ENCODE measurements around the gene ATP1B1.
A peak's percentile ranks its signal among the peaks of the same experiment; 100 is the strongest.

ATP1B1 gene

DNA sequence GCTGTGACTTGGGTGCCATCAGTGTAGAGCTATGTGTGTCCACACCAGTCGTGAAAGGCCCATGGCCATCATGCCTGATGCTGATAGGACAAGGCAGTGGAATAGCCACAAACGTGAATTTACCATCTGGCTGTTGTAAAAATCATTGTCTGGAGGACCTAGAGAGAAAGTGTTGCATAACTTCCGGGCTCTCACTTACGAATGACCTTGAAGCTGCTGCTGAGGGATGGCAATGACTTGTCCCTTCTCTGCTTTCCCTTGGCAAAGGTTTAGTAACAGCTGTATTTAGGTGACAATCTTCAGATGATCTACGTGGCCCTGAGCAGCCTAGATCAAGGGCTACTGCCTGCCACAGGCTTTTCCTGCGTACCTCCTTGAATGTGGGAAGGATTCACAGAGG lies 5.8 kb downstream of the ATP1B1 start:
- Histone ChIP-seq H3K9ac (ENCODE audit: low read depth in 1 of 2, low read length in 2 of 2) (peak overlapping the region in 1 of 2 donors; percentile 3), H3K9me3 (ENCODE audit: control insufficient read depth in 2 of 2, low read length in 2 of 2) (no peaks in the 10 kb centered on the region), H3K4me3 (ENCODE audit: low read length in 2 of 2) (no peak overlapping the region), H3K27me3 (ENCODE audit: control insufficient read depth in 2 of 2, insufficient read depth in 2 of 2, low read length in 2 of 2) (no peaks in the 10 kb centered on the region), H3K4me1 (ENCODE audit: control insufficient read depth in 2 of 2, insufficient read depth in 2 of 2, low read length in 2 of 2) (peaks cover 43 to 66% of the 10 kb centered on the region in 2 donors), H3K36me3 (ENCODE audit: control insufficient read depth in 2 of 2, insufficient read depth in 2 of 2, low read length in 2 of 2) (peaks cover 38 to 40% of the 10 kb centered on the region in 2 donors), H3K27ac (ENCODE audit: low read depth in 2 of 2, low read length in 2 of 2) (peak overlapping the region; percentile 74 to 85)

DNA sequence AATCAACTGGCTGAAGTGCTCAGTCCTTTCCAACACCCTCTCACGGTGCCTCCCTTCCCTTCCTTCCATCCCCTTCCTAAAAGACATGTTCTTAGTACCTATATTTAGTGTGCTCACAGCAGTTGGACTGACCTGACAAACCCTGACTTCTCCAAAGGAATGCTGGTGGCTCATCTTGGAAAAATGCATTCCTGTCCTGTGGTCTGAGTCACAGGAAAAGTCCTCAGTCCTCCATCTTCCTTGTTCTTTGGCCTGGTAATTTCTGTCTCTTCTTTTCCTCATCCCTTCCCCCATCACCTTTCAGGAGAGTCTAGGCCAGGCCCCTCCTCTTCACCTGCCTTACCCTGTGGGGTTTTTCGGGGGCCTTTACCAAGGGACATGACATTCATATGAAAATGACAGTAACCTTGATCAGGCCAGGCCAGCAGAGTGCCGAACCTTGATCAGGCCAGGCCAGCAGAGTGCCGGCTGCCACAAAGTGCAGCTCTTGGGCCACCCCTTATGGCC lies 7.2 kb downstream of the ATP1B1 start:
- Histone ChIP-seq H3K4me3 (ENCODE audit: low read length in 2 of 2) (no peak overlapping the region), H3K4me1 (ENCODE audit: control insufficient read depth in 2 of 2, insufficient read depth in 2 of 2, low read length in 2 of 2) (peaks cover 39 to 75% of the 10 kb centered on the region in 2 donors), H3K36me3 (ENCODE audit: control insufficient read depth in 2 of 2, insufficient read depth in 2 of 2, low read length in 2 of 2) (peaks cover 41 to 46% of the 10 kb centered on the region in 2 donors), H3K9ac (ENCODE audit: low read depth in 1 of 2, low read length in 2 of 2) (no peak overlapping the region), H3K27ac (ENCODE audit: low read depth in 2 of 2, low read length in 2 of 2) (peak overlapping the region; percentile 50 to 64), H3K27me3 (ENCODE audit: control insufficient read depth in 2 of 2, insufficient read depth in 2 of 2, low read length in 2 of 2) (no peaks in the 10 kb centered on the region), H3K9me3 (ENCODE audit: control insufficient read depth in 2 of 2, low read length in 2 of 2) (no peaks in the 10 kb centered on the region)

DNA sequence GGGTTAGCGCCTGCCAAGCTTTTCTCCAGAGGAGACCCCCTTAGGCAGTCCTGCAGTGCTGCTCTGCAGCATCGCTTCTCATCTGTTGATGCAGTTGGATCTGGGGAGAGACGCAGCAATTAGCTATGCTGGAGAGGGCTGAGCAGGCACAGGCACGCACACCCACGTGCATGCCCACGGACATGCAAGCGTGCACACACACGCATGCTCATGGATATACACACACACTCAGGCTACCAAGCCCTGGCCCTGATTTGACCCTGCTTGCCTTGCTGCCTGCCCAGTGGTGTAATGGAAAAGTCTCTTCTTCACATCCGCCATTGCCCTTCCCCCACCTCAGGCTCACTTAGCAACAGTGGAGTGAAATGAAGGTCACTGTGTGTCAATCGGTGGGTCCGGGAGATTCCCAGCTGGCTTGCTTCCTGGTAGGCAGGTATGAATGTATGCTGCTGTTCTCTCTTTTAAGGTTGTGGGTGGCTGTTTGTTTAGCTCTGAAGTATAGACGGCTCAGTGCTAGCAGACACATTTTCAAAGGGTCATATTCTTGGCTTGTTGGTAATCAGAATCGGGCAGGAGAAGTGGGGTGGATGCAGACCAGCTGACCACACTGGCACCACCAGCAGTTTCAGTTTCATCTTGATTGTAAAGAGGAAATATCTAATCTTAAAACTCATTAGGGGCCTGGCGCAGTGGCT lies 9.5 kb downstream of the ATP1B1 start:
- peak overlapping the region; percentile 32 to 63 for H3K4me3 ChIP-seq (ENCODE audit: low read length in 2 of 2)
- peaks cover 23 to 57% of the 10 kb centered on the region in 2 donors for H3K4me1 ChIP-seq (ENCODE audit: control insufficient read depth in 2 of 2, insufficient read depth in 2 of 2, low read length in 2 of 2)
- H3K27ac ChIP-seq (ENCODE audit: low read depth in 2 of 2, low read length in 2 of 2) = peak overlapping the region; percentile 65 to 71
- peaks cover 48 to 60% of the 10 kb centered on the region in 2 donors for H3K36me3 ChIP-seq (ENCODE audit: control insufficient read depth in 2 of 2, insufficient read depth in 2 of 2, low read length in 2 of 2)
- no peaks in the 10 kb centered on the region for H3K9me3 ChIP-seq (ENCODE audit: control insufficient read depth in 2 of 2, low read length in 2 of 2)
- H3K9ac ChIP-seq (ENCODE audit: low read depth in 1 of 2, low read length in 2 of 2) = peak overlapping the region; percentile 0 to 2
- H3K27me3 ChIP-seq (ENCODE audit: control insufficient read depth in 2 of 2, insufficient read depth in 2 of 2, low read length in 2 of 2) = no peaks in the 10 kb centered on the region

DNA sequence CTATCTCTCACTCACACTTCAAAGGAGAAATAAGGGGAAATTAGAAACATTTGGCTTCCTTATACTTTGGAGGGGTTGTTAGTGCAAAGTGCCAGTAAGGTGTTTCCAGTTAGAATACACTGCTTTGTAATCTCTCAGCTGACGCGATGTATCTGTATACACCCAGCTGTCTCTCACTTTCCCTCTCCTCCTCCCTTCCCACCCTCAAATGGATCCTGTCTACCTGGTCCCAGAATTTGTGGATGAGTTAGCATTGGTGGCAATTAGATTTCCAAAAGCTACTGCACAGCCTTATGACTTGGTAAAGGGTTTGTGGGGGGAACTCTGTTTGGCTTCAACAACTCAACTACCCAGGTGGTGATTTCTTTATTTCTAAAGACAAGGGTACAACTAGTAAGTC lies 10.5 kb downstream of the ATP1B1 start:
- Histone ChIP-seq H3K27ac (ENCODE audit: low read depth in 2 of 2, low read length in 2 of 2) (peak overlapping the region; percentile 2 to 71), H3K9ac (ENCODE audit: low read depth in 1 of 2, low read length in 2 of 2) (no peak overlapping the region), H3K4me3 (ENCODE audit: low read length in 2 of 2) (no peak overlapping the region), H3K36me3 (ENCODE audit: control insufficient read depth in 2 of 2, insufficient read depth in 2 of 2, low read length in 2 of 2) (peaks cover 52 to 58% of the 10 kb centered on the region in 2 donors), H3K27me3 (ENCODE audit: control insufficient read depth in 2 of 2, insufficient read depth in 2 of 2, low read length in 2 of 2) (no peaks in the 10 kb centered on the region), H3K4me1 (ENCODE audit: control insufficient read depth in 2 of 2, insufficient read depth in 2 of 2, low read length in 2 of 2) (peaks cover 17 to 52% of the 10 kb centered on the region in 2 donors), H3K9me3 (ENCODE audit: control insufficient read depth in 2 of 2, low read length in 2 of 2) (no peaks in the 10 kb centered on the region)

DNA sequence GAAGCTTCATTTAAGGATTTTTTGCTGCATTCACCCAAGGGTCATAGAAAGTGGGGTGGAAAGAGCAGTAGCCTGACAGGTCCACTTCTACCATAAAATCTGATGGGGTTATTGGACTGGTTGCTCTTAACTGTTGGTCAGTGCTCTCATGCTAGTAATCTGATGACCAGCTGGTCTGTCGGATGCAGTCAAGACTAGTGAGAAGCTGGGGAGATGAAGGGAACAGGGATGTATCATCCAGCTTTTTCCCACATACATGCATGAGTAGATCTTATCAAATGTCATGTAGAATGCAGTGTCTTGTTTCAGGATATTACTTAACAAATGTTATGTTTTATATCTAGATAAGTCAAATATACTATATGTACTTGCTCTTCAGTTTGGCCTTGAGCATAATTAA lies 11.1 kb downstream of the ATP1B1 start:
- H3K27me3 ChIP-seq (ENCODE audit: control insufficient read depth in 2 of 2, insufficient read depth in 2 of 2, low read length in 2 of 2) = no peaks in the 10 kb centered on the region
- peaks cover 14 to 47% of the 10 kb centered on the region in 2 donors for H3K4me1 ChIP-seq (ENCODE audit: control insufficient read depth in 2 of 2, insufficient read depth in 2 of 2, low read length in 2 of 2)
- H3K9me3 ChIP-seq (ENCODE audit: control insufficient read depth in 2 of 2, low read length in 2 of 2) = no peaks in the 10 kb centered on the region
- H3K4me3 ChIP-seq (ENCODE audit: low read length in 2 of 2) = no peak overlapping the region
- peaks cover 46 to 56% of the 10 kb centered on the region in 2 donors for H3K36me3 ChIP-seq (ENCODE audit: control insufficient read depth in 2 of 2, insufficient read depth in 2 of 2, low read length in 2 of 2)
- no peak overlapping the region for H3K9ac ChIP-seq (ENCODE audit: low read depth in 1 of 2, low read length in 2 of 2)
- H3K27ac ChIP-seq (ENCODE audit: low read depth in 2 of 2, low read length in 2 of 2) = no peak overlapping the region

DNA sequence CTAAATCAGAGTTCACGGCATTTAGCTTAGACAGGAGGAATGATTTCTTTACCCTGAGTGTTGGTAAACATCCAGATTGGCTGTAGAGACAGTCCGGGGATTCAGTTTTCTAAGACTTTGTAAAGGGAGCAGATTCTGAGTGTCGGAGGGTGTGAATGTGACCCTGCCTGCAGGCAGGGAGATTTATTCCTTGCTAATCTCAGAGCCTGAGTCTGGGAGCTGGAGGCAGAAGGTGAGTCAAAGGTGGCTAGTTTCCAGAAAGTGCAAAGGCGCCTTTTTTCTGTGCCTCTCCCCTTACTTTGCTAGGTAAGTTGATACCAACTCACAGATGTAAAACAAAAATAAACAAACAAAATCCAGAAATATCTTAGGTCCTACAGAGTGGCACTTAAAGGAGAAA lies 11.7 kb downstream of the ATP1B1 start:
- H3K4me3 ChIP-seq (ENCODE audit: low read length in 2 of 2) = no peak overlapping the region
- no peaks in the 10 kb centered on the region for H3K9me3 ChIP-seq (ENCODE audit: control insufficient read depth in 2 of 2, low read length in 2 of 2)
- no peak overlapping the region for H3K9ac ChIP-seq (ENCODE audit: low read depth in 1 of 2, low read length in 2 of 2)
- H3K36me3 ChIP-seq (ENCODE audit: control insufficient read depth in 2 of 2, insufficient read depth in 2 of 2, low read length in 2 of 2) = peaks cover 46 to 57% of the 10 kb centered on the region in 2 donors
- no peaks in the 10 kb centered on the region for H3K27me3 ChIP-seq (ENCODE audit: control insufficient read depth in 2 of 2, insufficient read depth in 2 of 2, low read length in 2 of 2)
- H3K4me1 ChIP-seq (ENCODE audit: control insufficient read depth in 2 of 2, insufficient read depth in 2 of 2, low read length in 2 of 2) = peaks cover 14 to 44% of the 10 kb centered on the region in 2 donors
- H3K27ac ChIP-seq (ENCODE audit: low read depth in 2 of 2, low read length in 2 of 2) = no peak overlapping the region

DNA sequence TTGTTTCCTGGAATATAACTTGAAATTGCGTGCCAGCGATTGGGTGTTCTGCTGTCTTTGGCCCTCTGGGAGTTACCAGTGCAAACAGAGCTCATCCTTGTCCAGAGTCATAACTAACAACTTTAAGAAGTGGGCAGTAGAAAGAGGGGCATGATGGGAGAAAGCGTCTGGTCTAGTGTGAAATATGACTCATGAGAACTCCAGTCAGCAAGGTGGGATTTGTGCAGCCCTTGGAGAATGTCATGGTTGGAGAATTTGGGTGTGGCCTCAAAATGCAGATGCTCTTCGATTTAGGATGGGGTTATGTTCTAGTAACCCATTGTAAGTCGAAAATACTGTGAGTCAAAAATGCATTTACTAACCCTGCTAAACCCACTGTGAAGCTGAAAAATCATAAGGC lies 12.9 kb downstream of the ATP1B1 start:
- Histone ChIP-seq H3K27me3 (ENCODE audit: control insufficient read depth in 2 of 2, insufficient read depth in 2 of 2, low read length in 2 of 2) (no peaks in the 10 kb centered on the region), H3K4me1 (ENCODE audit: control insufficient read depth in 2 of 2, insufficient read depth in 2 of 2, low read length in 2 of 2) (peaks cover 14 to 34% of the 10 kb centered on the region in 2 donors), H3K4me3 (ENCODE audit: low read length in 2 of 2) (no peak overlapping the region), H3K36me3 (ENCODE audit: control insufficient read depth in 2 of 2, insufficient read depth in 2 of 2, low read length in 2 of 2) (peaks cover 43 to 54% of the 10 kb centered on the region in 2 donors), H3K9me3 (ENCODE audit: control insufficient read depth in 2 of 2, low read length in 2 of 2) (no peaks in the 10 kb centered on the region), H3K27ac (ENCODE audit: low read depth in 2 of 2, low read length in 2 of 2) (no peak overlapping the region), H3K9ac (ENCODE audit: low read depth in 1 of 2, low read length in 2 of 2) (no peak overlapping the region)

DNA sequence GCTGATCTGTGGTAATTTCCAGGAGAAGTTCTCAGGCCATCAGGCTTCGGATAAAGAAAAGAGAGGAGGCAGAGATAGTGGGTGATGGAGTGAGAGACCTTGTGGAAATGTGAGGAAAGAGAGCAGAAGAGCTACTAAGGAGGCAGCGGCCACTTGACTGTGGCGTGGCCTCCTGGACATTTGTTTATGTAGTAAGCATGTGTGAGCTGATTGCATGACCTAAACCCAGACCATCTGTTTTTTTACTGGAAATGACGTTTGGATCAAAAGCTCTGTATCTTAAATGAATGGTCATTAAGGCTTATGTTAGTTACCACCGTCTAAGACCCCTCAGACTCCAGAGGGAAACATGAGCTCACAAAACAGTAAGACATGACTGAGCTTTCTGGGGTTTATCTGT lies 13.6 kb downstream of the ATP1B1 start:
- H3K4me1 ChIP-seq (ENCODE audit: control insufficient read depth in 2 of 2, insufficient read depth in 2 of 2, low read length in 2 of 2) = peaks cover 14 to 31% of the 10 kb centered on the region in 2 donors

DNA sequence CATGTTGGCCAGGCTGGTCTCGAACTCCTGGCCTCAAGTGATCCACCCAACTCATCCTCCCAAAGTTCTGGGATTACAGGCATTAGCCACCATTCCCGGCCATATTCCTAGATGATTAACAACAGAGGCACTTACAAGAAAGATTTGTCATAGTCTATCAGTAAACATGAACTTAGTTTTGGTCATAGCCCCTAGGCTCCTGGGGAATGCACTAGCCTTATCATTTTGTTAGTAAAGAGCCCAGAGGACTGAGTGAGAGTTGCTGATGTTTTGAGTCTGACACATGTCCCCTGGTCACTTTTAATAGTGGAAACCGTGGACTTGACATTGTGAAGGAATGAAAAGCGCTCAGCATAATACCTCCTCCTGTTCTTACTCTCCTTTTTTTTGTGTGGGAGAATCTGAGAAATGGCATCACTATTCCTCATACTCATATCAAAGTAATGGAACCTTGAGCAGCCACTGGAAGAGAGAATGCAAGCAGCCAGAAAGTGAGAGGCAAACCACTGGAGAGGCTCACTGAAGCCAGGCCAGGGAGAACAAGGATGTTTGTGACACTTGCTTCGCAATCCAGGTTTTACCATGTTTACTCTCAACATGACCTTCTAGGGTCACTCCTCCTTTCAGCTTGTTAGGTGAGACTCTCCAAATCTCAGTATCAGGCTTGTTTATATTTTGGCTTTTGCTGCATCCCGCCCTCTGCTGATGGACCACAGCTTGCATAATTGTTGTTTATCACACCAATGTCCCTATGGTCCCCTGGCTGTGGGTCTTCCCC lies 14.8 kb downstream of the ATP1B1 start:
- H3K9me3 ChIP-seq (ENCODE audit: control insufficient read depth in 2 of 2, low read length in 2 of 2) = no peaks in the 10 kb centered on the region
- peaks cover 4 to 24% of the 10 kb centered on the region in 2 donors for H3K4me1 ChIP-seq (ENCODE audit: control insufficient read depth in 2 of 2, insufficient read depth in 2 of 2, low read length in 2 of 2)
- H3K9ac ChIP-seq (ENCODE audit: low read depth in 1 of 2, low read length in 2 of 2) = no peak overlapping the region
- H3K27me3 ChIP-seq (ENCODE audit: control insufficient read depth in 2 of 2, insufficient read depth in 2 of 2, low read length in 2 of 2) = no peaks in the 10 kb centered on the region
- H3K36me3 ChIP-seq (ENCODE audit: control insufficient read depth in 2 of 2, insufficient read depth in 2 of 2, low read length in 2 of 2) = peaks cover 41 to 61% of the 10 kb centered on the region in 2 donors
- H3K4me3 ChIP-seq (ENCODE audit: low read length in 2 of 2) = no peak overlapping the region
- no peak overlapping the region for H3K27ac ChIP-seq (ENCODE audit: low read depth in 2 of 2, low read length in 2 of 2)

More for the DNA sequence above, 13.6 kb downstream of the ATP1B1 start:
- H3K9me3 ChIP-seq (ENCODE audit: control insufficient read depth in 2 of 2, low read length in 2 of 2) = no peaks in the 10 kb centered on the region
- H3K9ac ChIP-seq (ENCODE audit: low read depth in 1 of 2, low read length in 2 of 2) = no peak overlapping the region
- no peak overlapping the region for H3K4me3 ChIP-seq (ENCODE audit: low read length in 2 of 2)
- no peak overlapping the region for H3K27ac ChIP-seq (ENCODE audit: low read depth in 2 of 2, low read length in 2 of 2)
- no peaks in the 10 kb centered on the region for H3K27me3 ChIP-seq (ENCODE audit: control insufficient read depth in 2 of 2, insufficient read depth in 2 of 2, low read length in 2 of 2)
- H3K36me3 ChIP-seq (ENCODE audit: control insufficient read depth in 2 of 2, insufficient read depth in 2 of 2, low read length in 2 of 2) = peaks cover 40 to 57% of the 10 kb centered on the region in 2 donors

DNA sequence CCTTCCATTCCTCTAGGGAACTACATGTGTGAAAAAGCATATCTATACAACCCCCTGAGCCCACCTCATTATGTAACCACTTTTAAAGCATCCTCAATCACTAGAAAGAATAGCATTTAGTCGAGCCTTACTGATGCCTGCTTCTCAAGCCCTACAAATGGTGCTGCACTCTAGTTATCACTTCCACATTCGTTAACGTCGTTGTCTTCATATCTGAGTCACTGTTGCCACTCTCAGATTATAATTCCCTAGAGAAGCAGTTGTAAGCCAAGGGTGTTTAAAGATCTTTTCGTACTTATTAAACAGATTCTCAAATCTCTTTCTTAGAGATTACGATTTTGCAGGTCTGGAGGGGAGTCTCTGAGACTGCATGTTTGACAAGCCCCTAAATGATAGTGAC lies 16.5 kb downstream of the ATP1B1 start:
- Histone ChIP-seq H3K27me3 (ENCODE audit: control insufficient read depth in 2 of 2, insufficient read depth in 2 of 2, low read length in 2 of 2) (no peaks in the 10 kb centered on the region), H3K4me3 (ENCODE audit: low read length in 2 of 2) (no peak overlapping the region), H3K9me3 (ENCODE audit: control insufficient read depth in 2 of 2, low read length in 2 of 2) (no peaks in the 10 kb centered on the region), H3K4me1 (ENCODE audit: control insufficient read depth in 2 of 2, insufficient read depth in 2 of 2, low read length in 2 of 2) (peaks cover 0 to 13% of the 10 kb centered on the region in 2 donors), H3K36me3 (ENCODE audit: control insufficient read depth in 2 of 2, insufficient read depth in 2 of 2, low read length in 2 of 2) (peaks cover 47 to 74% of the 10 kb centered on the region in 2 donors), H3K27ac (ENCODE audit: low read depth in 2 of 2, low read length in 2 of 2) (no peak overlapping the region), H3K9ac (ENCODE audit: low read depth in 1 of 2, low read length in 2 of 2) (no peak overlapping the region)
